ENCODE results near the gene RASSF4.

DNA sequence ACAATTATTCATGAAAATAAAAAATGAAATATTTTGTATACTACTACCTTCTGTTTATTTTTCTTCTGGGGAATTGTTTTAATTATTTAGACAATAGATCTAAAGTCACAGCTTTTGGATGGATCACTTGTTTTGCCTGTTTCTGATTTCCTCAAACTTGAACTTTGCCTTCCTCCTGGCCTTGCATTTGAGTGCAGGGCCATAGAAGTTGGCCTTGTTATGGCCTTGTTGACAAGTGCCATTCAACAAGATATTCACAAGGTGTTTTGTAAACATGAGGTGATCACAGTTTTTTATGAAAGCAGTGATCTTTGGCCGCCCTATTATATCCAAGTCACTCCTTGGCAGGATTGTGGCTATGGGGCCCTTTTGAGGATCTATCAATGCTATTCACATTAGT lies 45.7 kb downstream of the RASSF4 start:
- TF ChIP-seq, protein P1, sequence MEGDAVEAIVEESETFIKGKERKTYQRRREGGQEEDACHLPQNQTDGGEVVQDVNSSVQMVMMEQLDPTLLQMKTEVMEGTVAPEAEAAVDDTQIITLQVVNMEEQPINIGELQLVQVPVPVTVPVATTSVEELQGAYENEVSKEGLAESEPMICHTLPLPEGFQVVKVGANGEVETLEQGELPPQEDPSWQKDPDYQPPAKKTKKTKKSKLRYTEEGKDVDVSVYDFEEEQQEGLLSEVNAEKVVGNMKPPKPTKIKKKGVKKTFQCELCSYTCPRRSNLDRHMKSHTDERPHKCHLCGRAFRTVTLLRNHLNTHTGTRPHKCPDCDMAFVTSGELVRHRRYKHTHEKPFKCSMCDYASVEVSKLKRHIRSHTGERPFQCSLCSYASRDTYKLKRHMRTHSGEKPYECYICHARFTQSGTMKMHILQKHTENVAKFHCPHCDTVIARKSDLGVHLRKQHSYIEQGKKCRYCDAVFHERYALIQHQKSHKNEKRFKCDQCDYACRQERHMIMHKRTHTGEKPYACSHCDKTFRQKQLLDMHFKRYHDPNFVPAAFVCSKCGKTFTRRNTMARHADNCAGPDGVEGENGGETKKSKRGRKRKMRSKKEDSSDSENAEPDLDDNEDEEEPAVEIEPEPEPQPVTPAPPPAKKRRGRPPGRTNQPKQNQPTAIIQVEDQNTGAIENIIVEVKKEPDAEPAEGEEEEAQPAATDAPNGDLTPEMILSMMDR (IDR thresholded peaks at IDR 0.05) = no peak
- TF ChIP-seq POLR2A (IDR thresholded peaks at IDR 0.05) = no peak

Data from heart left ventricle (tissue), 13 donors.